A549 (cell line): ENCODE data around the gene TIPARP. TPM values are rescaled to one million over a fixed set of nuclear protein-coding genes. Genes with fewer than 3 reads are reported as not detected.

ENCODE experiments used
- ATAC-seq, 2 experiments: fragments of 200-7000 bp in 1 of 2; fragments of >200 bp in 1 of 2; cut with Nextera tagmentation in 1 of 2; cut with Tn5 transposase in 1 of 2; 3 replicates each; pipeline versions ENCODE4 v1.8.0 to v1.9.1; 2018 to 2020; ENCODE audit warnings: mild to moderate bottlenecking in 1 of 2, moderate library complexity in 1 of 2
- CTCF ChIA-PET: fragments of 300-600 bp; sonication (Branson Sonifier 250); formaldehyde crosslinking; extraction: SDS; loops from one replicate; lab custom pipeline; 2021; ENCODE audit warnings: antibody characterized with exemption, inconsistent platforms; lab: Yijun Ruan, JAX
- POLR2A ChIA-PET: fragments of 350-600 bp; formaldehyde crosslinking; extraction: SDS; loops from one replicate; lab custom pipeline; 2021; ENCODE audit warnings: antibody characterized with exemption, inconsistent platforms; lab: Yijun Ruan, JAX
- DNase-seq, 2 experiments: peaks; one replicate each; pipeline versions ENCODE4 v3.0.0 to v3.0.0-alpha.2; 2011 to 2016; ENCODE audit warnings: low read depth in 1 of 2, low spot score in 1 of 2
- FAIRE-seq: peaks from 2 replicates; lab custom pipeline; 2011; peaks lifted over from hg19 to GRCh38; lab: Jason Lieb, UNC
- H3K27ac ChIP-seq, 2 experiments: fragments of >200 bp; sonication (Bioruptor Twin); formaldehyde crosslinking; 3 replicates each; pipeline ENCODE4 v1.5.1; 2016 to 2017
- H3K4me1 ChIP-seq: fragments of >200 bp; sonication (Bioruptor Twin); formaldehyde crosslinking; 3 replicates; pipeline ENCODE4 v1.6.1; 2016
- H3K4me2 ChIP-seq: fragments of >200 bp; sonication (Bioruptor Twin); formaldehyde crosslinking; 3 replicates; pipeline ENCODE4 v1.6.1; 2016
- H3K4me3 ChIP-seq: fragments of >200 bp; sonication (Bioruptor Twin); formaldehyde crosslinking; 3 replicates; pipeline ENCODE4 v1.5.1; 2016
- H3K9me3 ChIP-seq: fragments of >200 bp; sonication (Bioruptor Twin); formaldehyde crosslinking; 3 replicates; pipeline ENCODE4 v1.6.1; 2016
- BHLHE40 ChIP-seq: IDR thresholded peaks from 2 replicates; pipeline ENCODE4 v1.6.1; 2012; ENCODE audit warnings: low read depth, low read length, inconsistent platforms
- CBX2 ChIP-seq: fragments of 200-600 bp; sonication (generic); IDR thresholded peaks from 2 replicates; pipeline ENCODE4 v1.6.1; 2016; ENCODE audit warnings: low read depth, mild to moderate bottlenecking, borderline replicate concordance
- CEBPB ChIP-seq, 2 experiments: fragments of >200 bp in 1 of 2; sonication (Bioruptor Twin) in 1 of 2; formaldehyde crosslinking in 1 of 2; IDR thresholded peaks; 2 replicates each; pipeline ENCODE4 v1.6.1; 2012 to 2016
- CHD4 ChIP-seq: fragments of 200-600 bp; sonication (generic); IDR thresholded peaks from 2 replicates; pipeline ENCODE4 v1.6.1; 2016; ENCODE audit warnings: antibody characterized with exemption, mild to moderate bottlenecking, borderline replicate concordance
- EHF ChIP-seq: fragments of 250-450 bp; sonication (Bioruptor Pico); IDR thresholded peaks from 2 replicates; pipeline ENCODE4 v1.5.0; 2020; ENCODE audit warnings: mild to moderate bottlenecking
- EHMT2 ChIP-seq: fragments of 200-600 bp; sonication (generic); IDR thresholded peaks from 2 replicates; pipeline ENCODE4 v1.6.1; 2016; ENCODE audit warnings: antibody characterized with exemption, low read depth, mild to moderate bottlenecking, moderate library complexity
- ESRRA ChIP-seq: fragments of 150-350 bp; IDR thresholded peaks from 2 replicates; pipeline ENCODE4 v1.6.1; 2014; ENCODE audit warnings: mild to moderate bottlenecking, low read length, borderline replicate concordance
- FOSL2 ChIP-seq, 2 experiments: fragments of 450-650 bp in 1 of 2; fragments of >200 bp in 1 of 2; sonication (Bioruptor Twin) in 1 of 2; formaldehyde crosslinking; IDR thresholded peaks; 2 replicates each; pipeline versions ENCODE4 v1.5.0 to v1.6.1; 2016 to 2020; ENCODE audit warnings: mild to moderate bottlenecking in 1 of 2, moderate library complexity in 1 of 2
- HEYL ChIP-seq: fragments of 250-450 bp; sonication (Bioruptor Pico); IDR thresholded peaks from 2 replicates; pipeline ENCODE4 v1.8.0; 2021; ENCODE audit warnings: mild to moderate bottlenecking, moderate library complexity
- HOXB13 ChIP-seq: fragments of 250-450 bp; sonication (Bioruptor Pico); IDR thresholded peaks from 2 replicates; pipeline ENCODE4 v1.5.0; 2020; ENCODE audit warnings: low read depth, mild to moderate bottlenecking, moderate library complexity
- HOXB5 ChIP-seq: fragments of 250-450 bp; sonication (Bioruptor Pico); IDR thresholded peaks from 2 replicates; pipeline ENCODE4 v1.5.0; 2020; ENCODE audit warnings: mild to moderate bottlenecking, moderate library complexity
- JUN ChIP-seq, 2 experiments: fragments of >200 bp; sonication (Bioruptor Twin); formaldehyde crosslinking; IDR thresholded peaks; 2 replicates in 1 of 2; 3 replicates in 1 of 2; pipeline ENCODE4 v1.6.1; 2016 to 2017
- MAZ ChIP-seq: fragments of 150-350 bp; IDR thresholded peaks from 2 replicates; pipeline ENCODE4 v1.6.1; 2014; ENCODE audit warnings: antibody characterized with exemption, low read depth, low read length, borderline replicate concordance
- MYC ChIP-seq: IDR thresholded peaks from 2 replicates; pipeline ENCODE4 v1.6.1; 2012; ENCODE audit warnings: mild to moderate bottlenecking, inconsistent platforms, low read length, improper control_type of control experiment, borderline replicate concordance
- NPAS2 ChIP-seq: fragments of 250-450 bp; sonication (Bioruptor Pico); IDR thresholded peaks from 2 replicates; pipeline ENCODE4 v1.8.0; 2022; ENCODE audit warnings: mild to moderate bottlenecking, moderate library complexity, borderline replicate concordance
- PHF8 ChIP-seq: fragments of 200-600 bp; sonication (generic); IDR thresholded peaks from 2 replicates; pipeline ENCODE4 v1.6.1; 2016; ENCODE audit warnings: low read depth, mild to moderate bottlenecking, antibody characterized with exemption, moderate library complexity, borderline replicate concordance
- RAD21 ChIP-seq, 2 experiments: fragments of >200 bp in 1 of 2; sonication (Bioruptor Twin) in 1 of 2; formaldehyde crosslinking in 1 of 2; IDR thresholded peaks in 1 of 2; conservative IDR thresholded peaks in 1 of 2; 2 replicates in 1 of 2; 3 replicates in 1 of 2; pipeline ENCODE4 v1.6.1; 2012 to 2018; ENCODE audit warnings: inconsistent platforms in 1 of 2
- RARB ChIP-seq: fragments of 250-450 bp; sonication (Bioruptor Pico); IDR thresholded peaks from 2 replicates; pipeline ENCODE4 v1.8.0; 2021; ENCODE audit warnings: mild to moderate bottlenecking, moderate library complexity
- RCOR1 ChIP-seq: fragments of 150-350 bp; IDR thresholded peaks from 2 replicates; pipeline ENCODE4 v1.6.1; 2014; ENCODE audit warnings: antibody characterized with exemption, low read length, low read depth
- RFX5 ChIP-seq: fragments of 450-650 bp; IDR thresholded peaks from 2 replicates; pipeline ENCODE4 v1.7.1; 2014; ENCODE audit warnings: antibody characterized with exemption, mild to moderate bottlenecking, moderate library complexity
- SMC3 ChIP-seq: fragments of >200 bp; sonication (Bioruptor Twin); formaldehyde crosslinking; IDR thresholded peaks from 3 replicates; pipeline ENCODE4 v1.6.1; 2018; ENCODE audit warnings: inconsistent platforms
- SREBF2 ChIP-seq: fragments of 450-650 bp; IDR thresholded peaks from 2 replicates; pipeline ENCODE4 v1.6.1; 2014; ENCODE audit warnings: mild to moderate bottlenecking, moderate library complexity
- TP53 ChIP-seq: fragments of 250-450 bp; sonication (Bioruptor Pico); IDR thresholded peaks from 2 replicates; pipeline ENCODE4 v1.5.0; 2021; ENCODE audit warnings: mild to moderate bottlenecking, moderate library complexity
- ZNF302 ChIP-seq: fragments of 250-450 bp; sonication (Bioruptor Pico); IDR thresholded peaks from 2 replicates; pipeline ENCODE4 v1.9.0; 2021; ENCODE audit warnings: inconsistent platforms, mild to moderate bottlenecking, moderate library complexity
- WGBS: methylation state at CpG from one replicate; pipeline ENCODE4 v1.1.6; 2017; ENCODE audit errors: missing lambda C conversion rate; 5-methylcytosine and 5-hydroxymethylcytosine counted together
- polyA plus RNA-seq, 4 experiments: library from polyadenylated mRNA; depleted of rRNA in 3 of 4; stranded (reverse); fragments of >200 nt; fragmentation: RNase III in 1 of 4; extraction: RNeasy Plus Mini Kit Qiagen cat#74134 plus additional on column Dnase treatment in 1 of 4; gene quantifications; 2 replicates in 3 of 4; 3 replicates in 1 of 4; pipeline ENCODE4 v1.2.3, GENCODE V29; 2011 to 2017
- TF ChIP-seq, protein P1 (sequence below): fragments of 250-450 bp; sonication (Bioruptor Pico); IDR thresholded peaks from 2 replicates; pipeline ENCODE4 v1.5.0; 2021; ENCODE audit warnings: mild to moderate bottlenecking, moderate library complexity, borderline replicate concordance
- TF ChIP-seq, protein P2 (sequence below): IDR thresholded peaks from 2 replicates; pipeline ENCODE4 v1.6.1; 2012
- TF ChIP-seq, protein P3 (sequence below): fragments of 250-450 bp; sonication (Bioruptor Pico); IDR thresholded peaks from 2 replicates; pipeline ENCODE4 v1.5.0; 2020; ENCODE audit warnings: low read depth, mild to moderate bottlenecking, moderate library complexity
- TF ChIP-seq, protein P4 (sequence below): fragments of >200 bp; sonication (Bioruptor Twin); formaldehyde crosslinking; IDR thresholded peaks from 2 replicates; pipeline ENCODE4 v1.6.1; 2016

The TIPARP gene
- polyA plus RNA-seq, 2 of the 4 experiments (the other 2 are of a cell fraction): 11.8 to 16.5 TPM

DNA sequence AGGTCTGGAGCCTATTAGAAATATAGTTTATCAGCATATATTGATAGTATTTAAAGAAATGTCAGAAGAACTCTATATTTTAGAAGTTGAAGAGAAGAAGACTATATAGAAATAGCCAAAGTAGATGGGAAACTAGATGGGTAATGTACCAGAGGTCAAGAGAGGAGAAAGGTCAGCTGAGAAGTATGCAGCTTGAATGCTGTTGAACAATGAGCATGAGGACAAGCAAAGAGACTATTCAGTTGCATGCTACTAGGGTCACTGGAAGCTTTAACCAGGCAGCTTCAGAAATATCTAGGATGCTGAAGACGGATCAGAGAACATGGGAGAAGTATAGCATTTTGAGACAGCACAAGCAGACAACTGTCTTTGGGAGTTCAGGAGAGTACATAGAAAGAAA lies 19.6 kb upstream of the TIPARP start:
- no peak for FAIRE-seq
- TF ChIP-seq CBX2 (no peak), RAD21 (conservative IDR thresholded peaks at IDR 0.05 in 1 of 2, IDR thresholded peaks at IDR 0.05 in 1 of 2) (no peak), ZNF302 (CRISPR knock-in tag) (no peak), SMC3 (no peak), NPAS2 (CRISPR knock-in tag) (no peak), CHD4 (no peak), RCOR1 (no peak), SREBF2 (no peak), RFX5 (no peak), JUN (IDR thresholded peaks at IDR 0.05) (no peak), FOSL2 (IDR thresholded peaks at IDR 0.05) (no peak), FOSL2 (CRISPR knock-in tag; IDR thresholded peaks at IDR 0.05) (no peak), HOXB5 (CRISPR knock-in tag) (no peak), HEYL (CRISPR knock-in tag) (no peak), CEBPB (IDR thresholded peaks at IDR 0.05) (no peak), TP53 (CRISPR knock-in tag) (no peak), MAZ (no peak), ESRRA (no peak), HOXB13 (CRISPR knock-in tag) (no peak)
- TF ChIP-seq, protein P1, sequence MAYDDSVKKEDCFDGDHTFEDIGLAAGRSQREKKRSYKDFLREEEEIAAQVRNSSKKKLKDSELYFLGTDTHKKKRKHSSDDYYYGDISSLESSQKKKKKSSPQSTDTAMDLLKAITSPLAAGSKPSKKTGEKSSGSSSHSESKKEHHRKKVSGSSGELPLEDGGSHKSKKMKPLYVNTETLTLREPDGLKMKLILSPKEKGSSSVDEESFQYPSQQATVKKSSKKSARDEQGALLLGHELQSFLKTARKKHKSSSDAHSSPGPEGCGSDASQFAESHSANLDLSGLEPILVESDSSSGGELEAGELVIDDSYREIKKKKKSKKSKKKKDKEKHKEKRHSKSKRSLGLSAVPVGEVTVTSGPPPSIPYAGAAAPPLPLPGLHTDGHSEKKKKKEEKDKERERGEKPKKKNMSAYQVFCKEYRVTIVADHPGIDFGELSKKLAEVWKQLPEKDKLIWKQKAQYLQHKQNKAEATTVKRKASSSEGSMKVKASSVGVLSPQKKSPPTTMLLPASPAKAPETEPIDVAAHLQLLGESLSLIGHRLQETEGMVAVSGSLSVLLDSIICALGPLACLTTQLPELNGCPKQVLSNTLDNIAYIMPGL (CRISPR knock-in tag): no peak
- WGBS: 75% methylated on average over 1 of the region's 1 CpG

DNA sequence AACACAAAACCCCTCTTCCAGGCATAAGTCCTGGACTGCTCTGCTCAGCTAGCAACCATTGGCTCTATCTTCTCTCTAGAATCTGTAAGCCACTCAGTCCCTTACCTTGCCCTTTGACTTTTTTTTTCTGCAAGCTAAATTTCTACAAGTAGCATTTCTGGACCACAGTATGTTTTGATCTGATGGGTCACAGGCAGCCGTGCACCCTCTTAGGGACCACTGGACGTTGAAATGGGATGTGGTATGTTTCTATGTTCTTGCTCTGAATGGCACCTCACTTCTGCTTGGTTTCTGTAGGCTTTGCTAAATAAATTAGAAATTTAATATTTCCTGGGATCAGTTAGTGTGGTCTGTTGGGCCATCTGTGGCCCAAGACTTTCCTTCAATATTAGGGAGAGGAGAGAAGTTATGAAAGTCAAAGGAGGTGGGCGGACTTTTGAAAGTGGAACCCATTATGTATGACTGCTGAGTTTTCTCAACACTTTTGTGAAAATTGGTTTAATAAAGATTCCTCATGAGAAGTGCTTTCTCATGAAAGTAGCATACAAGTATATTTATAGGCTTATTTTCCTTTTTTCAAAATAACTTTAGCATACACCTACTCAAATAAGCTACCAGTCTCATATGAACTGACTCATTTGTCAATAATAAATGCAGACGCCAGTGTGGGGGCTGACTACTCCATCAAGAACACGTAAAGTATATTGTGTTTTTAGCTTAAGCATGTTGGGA lies 18.4 kb upstream of the TIPARP start:
- H3K4me3 ChIP-seq: no peak overlapping the region
- CTCF ChIA-PET: interaction anchor here (1.4 kb wide), 1 partner anchor 17 kb away, joined by 6 read pairs; no protein-coding TSS in a partner anchor
- TF ChIP-seq, protein P2, sequence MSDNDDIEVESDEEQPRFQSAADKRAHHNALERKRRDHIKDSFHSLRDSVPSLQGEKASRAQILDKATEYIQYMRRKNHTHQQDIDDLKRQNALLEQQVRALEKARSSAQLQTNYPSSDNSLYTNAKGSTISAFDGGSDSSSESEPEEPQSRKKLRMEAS: no peak
- no peak for TF ChIP-seq SREBF2
- TF ChIP-seq HEYL (CRISPR knock-in tag): no peak
- TF ChIP-seq CEBPB (IDR thresholded peaks at IDR 0.05): no peak
- TF ChIP-seq JUN (IDR thresholded peaks at IDR 0.05): no peak
- TF ChIP-seq BHLHE40: no peak
- TF ChIP-seq, all 56 proteins: peak for 0
- Histone ChIP-seq H3K27ac (no peak overlapping the region), H3K4me1 (no peaks in the 10 kb centered on the region), H3K4me2 (no peak overlapping the region), H3K9me3 (no peaks in the 10 kb centered on the region)
- DNase-seq (no peak), FAIRE-seq (no peak), ATAC-seq (no peak)
- WGBS: 62% methylated on average over 5 of the region's 5 CpGs
- POLR2A ChIA-PET: no interaction called here

More for the DNA sequence above, 19.6 kb upstream of the TIPARP start:
- Histone ChIP-seq H3K4me3 (no peak overlapping the region), H3K4me2 (no peak overlapping the region), H3K9me3 (no peaks in the 10 kb centered on the region), H3K27ac (no peak overlapping the region), H3K4me1 (no peaks in the 10 kb centered on the region)
- CTCF ChIA-PET: interaction anchor here (1.4 kb wide), 1 partner anchor 18 kb away, joined by 6 read pairs; no protein-coding TSS in a partner anchor
- DNase-seq (no peak), ATAC-seq (no peak; a peak in 1 of 6 replicates)
- POLR2A ChIA-PET: no interaction called here

DNA sequence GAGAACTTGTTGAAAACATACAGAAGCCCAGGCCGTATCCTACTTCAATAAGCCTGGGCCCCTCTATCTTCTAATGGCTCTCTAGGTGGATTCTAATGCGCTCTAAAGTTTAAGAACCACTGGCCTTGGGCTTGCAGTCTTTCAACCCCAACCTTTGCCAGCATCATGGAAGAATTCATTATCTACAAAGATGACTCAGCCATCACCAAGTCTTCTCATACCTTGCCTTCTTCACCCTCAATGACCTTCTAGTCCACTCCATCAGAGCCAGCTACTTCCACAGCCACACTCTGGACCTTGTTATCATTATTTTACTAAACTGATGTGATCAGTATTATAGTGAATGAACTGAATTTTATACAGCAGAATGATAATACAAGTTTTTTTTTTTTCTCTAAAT lies 16.9 kb upstream of the TIPARP start:
- H3K4me2 ChIP-seq: no peak overlapping the region
- ChIA-PET POLR2A (no interaction called here), CTCF (interaction anchor here (0.6 kb wide), 2 partner anchors 102 to 364 kb away, joined by 3 to 4 read pairs; partner anchors contain the start of gene SSR3)
- TF ChIP-seq, protein P3, sequence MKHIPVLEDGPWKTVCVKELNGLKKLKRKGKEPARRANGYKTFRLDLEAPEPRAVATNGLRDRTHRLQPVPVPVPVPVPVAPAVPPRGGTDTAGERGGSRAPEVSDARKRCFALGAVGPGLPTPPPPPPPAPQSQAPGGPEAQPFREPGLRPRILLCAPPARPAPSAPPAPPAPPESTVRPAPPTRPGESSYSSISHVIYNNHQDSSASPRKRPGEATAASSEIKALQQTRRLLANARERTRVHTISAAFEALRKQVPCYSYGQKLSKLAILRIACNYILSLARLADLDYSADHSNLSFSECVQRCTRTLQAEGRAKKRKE (CRISPR knock-in tag): no peak
- TF ChIP-seq EHMT2 (no peak), ESRRA (no peak), RARB (CRISPR knock-in tag) (no peak), EHF (CRISPR knock-in tag) (no peak), MYC (no peak), PHF8 (no peak), MAZ (no peak), RFX5 (no peak), RAD21 (conservative IDR thresholded peaks at IDR 0.05 in 1 of 2, IDR thresholded peaks at IDR 0.05 in 1 of 2) (no peak)
- TF ChIP-seq, protein P2: no peak
- TF ChIP-seq, protein P4, sequence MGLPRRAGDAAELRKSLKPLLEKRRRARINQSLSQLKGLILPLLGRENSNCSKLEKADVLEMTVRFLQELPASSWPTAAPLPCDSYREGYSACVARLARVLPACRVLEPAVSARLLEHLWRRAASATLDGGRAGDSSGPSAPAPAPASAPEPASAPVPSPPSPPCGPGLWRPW: no peak
- no peaks in the 10 kb centered on the region for H3K9me3 ChIP-seq
- WGBS: 82% methylated on average over 2 of the region's 2 CpGs
- H3K4me3 ChIP-seq: no peak overlapping the region
- no peak for FAIRE-seq
- H3K27ac ChIP-seq: no peak overlapping the region
- no peak for ATAC-seq
- DNase-seq: no peak
- no peaks in the 10 kb centered on the region for H3K4me1 ChIP-seq
